BJ (cell line): ENCODE data around the gene CEACAM1. TPM values are rescaled to one million over a fixed set of nuclear protein-coding genes. Genes with fewer than 3 reads are reported as not detected.

Source experiments
- CTCF ChIA-PET: fragments of 350-600 bp; formaldehyde crosslinking; extraction: SDS; loops from one replicate; lab custom pipeline; 2021; ENCODE audit warnings: antibody characterized with exemption, inconsistent platforms; lab: Yijun Ruan, JAX
- POLR2A ChIA-PET: fragments of 300-600 bp; sonication (Branson Sonifier 250); formaldehyde crosslinking; extraction: SDS; loops from one replicate; lab custom pipeline; 2021; ENCODE audit warnings: antibody characterized with exemption; lab: Charles Lee
- DNase-seq: peaks from one replicate; pipeline ENCODE4 v3.0.0-alpha.2; 2011; ENCODE audit warnings: low read depth
- H3K27me3 ChIP-seq: 2 replicates; pipeline ENCODE4 v1.6.0; 2011; ENCODE audit warnings: low read length; ENCODE audit not compliant: control insufficient read depth, insufficient read depth
- H3K36me3 ChIP-seq: 2 replicates; pipeline ENCODE4 v1.5.1; 2011; ENCODE audit warnings: low read length; ENCODE audit not compliant: control insufficient read depth, insufficient read depth
- H3K4me3 ChIP-seq: 2 replicates; pipeline ENCODE4 v1.5.1; 2011; ENCODE audit warnings: low read depth, mild to moderate bottlenecking, control low read depth, low read length
- CTCF ChIP-seq: IDR thresholded peaks from 2 replicates; pipeline ENCODE4 v1.5.1; 2011; ENCODE audit warnings: low read depth, mild to moderate bottlenecking, control low read depth, inconsistent platforms, low read length, moderate library complexity; ENCODE audit not compliant: insufficient read depth
- polyA plus RNA-seq: library from polyadenylated mRNA; depleted of rRNA; stranded (reverse); fragments of >200 nt; gene quantifications from 2 replicates; pipeline ENCODE4 v1.2.3, GENCODE V29; 2011

CEACAM1 gene
- polyA plus RNA-seq, 1 experiment: 0.11 TPM

- CTCF ChIA-PET: interaction anchor here (1.0 kb wide), 1 partner anchor 128 kb away, joined by 3 read pairs; no protein-coding TSS in a partner anchor
- Histone ChIP-seq H3K36me3 (no peaks in the 10 kb centered on the region), H3K4me3 (no peak overlapping the region), H3K27me3 (peaks cover 15% of the 10 kb centered on the region)
- POLR2A ChIA-PET: no interaction called here
- TF ChIP-seq CTCF: no peak
- no peak for DNase-seq
Observed at GRCh38 chr19:42569193-42569592, 40.9 kb upstream of the CEACAM1 start.

- H3K36me3 ChIP-seq: no peaks in the 10 kb centered on the region
- ChIA-PET CTCF (interaction anchor here (0.9 to 2.3 kb wide), 2 partner anchors 9 to 27 kb away, joined by 3 to 12 read pairs; partner anchors contain the start of gene CEACAM8), POLR2A (no interaction called here)
- H3K4me3 ChIP-seq: no peak overlapping the region
- no peak for DNase-seq
- H3K27me3 ChIP-seq: peaks cover 14% of the 10 kb centered on the region
- TF ChIP-seq CTCF: no peak
Observed at GRCh38 chr19:42568006-42568405, 39.7 kb upstream of the CEACAM1 start.

- TF ChIP-seq CTCF: no peak
- ChIA-PET POLR2A (no interaction called here), CTCF (interaction anchor here (0.9 to 3.4 kb wide), 9 partner anchors 10 to 112 kb away, joined by 3 to 22 read pairs (median 5); partner anchors contain the start of gene CEACAM8)
- no peak overlapping the region for H3K4me3 ChIP-seq
- DNase-seq: no peak
- H3K27me3 ChIP-seq: peaks cover 14% of the 10 kb centered on the region
- H3K36me3 ChIP-seq: no peaks in the 10 kb centered on the region
Observed at GRCh38 chr19:42567567-42567966, 39.3 kb upstream of the CEACAM1 start.

GRCh38 chr19:42563352-42564210, 35.3 kb upstream of the CEACAM1 start:
- CTCF ChIA-PET: interaction anchor here (0.6 to 4.4 kb wide), 13 partner anchors 9 to 125 kb away, joined by 3 to 26 read pairs (median 4); partner anchors contain the start of gene CEACAM8
- Histone ChIP-seq H3K27me3 (peaks cover 20% of the 10 kb centered on the region), H3K4me3 (no peak overlapping the region), H3K36me3 (no peaks in the 10 kb centered on the region)
- no peak for DNase-seq
- POLR2A ChIA-PET: no interaction called here
- peak; percentile 80 for TF ChIP-seq CTCF

GRCh38 chr19:42561512-42561911, 33.2 kb upstream of the CEACAM1 start:
- CTCF ChIA-PET: interaction anchor here (0.8 to 2.6 kb wide), 8 partner anchors 8 to 123 kb away, joined by 3 to 17 read pairs (median 4); no protein-coding TSS in a partner anchor
- no peak for TF ChIP-seq CTCF
- no peak overlapping the region for H3K4me3 ChIP-seq
- POLR2A ChIA-PET: no interaction called here
- DNase-seq: no peak
- peaks cover 28% of the 10 kb centered on the region for H3K27me3 ChIP-seq
- H3K36me3 ChIP-seq: no peaks in the 10 kb centered on the region
